B cell (primary cell): ENCODE measurements around the gene ME1. TPM values are rescaled to one million over a fixed set of nuclear protein-coding genes. Genes with fewer than 3 reads are reported as not detected.
A peak's percentile ranks its signal among the peaks of the same experiment; 100 is the strongest.

ENCODE experiments used
- ATAC-seq: fragments of 200-7000 bp; cut with Tn5 transposase; one replicate; pipeline ENCODE4 v1.10.0; 2021; ENCODE audit warnings: low read depth, mild to moderate bottlenecking, moderate number of reproducible peaks, moderate library complexity
- CTCF ChIA-PET: fragments of 350-600 bp; sonication (Branson Sonifier 250); formaldehyde crosslinking; loops from one replicate; lab custom pipeline; 2021; ENCODE audit warnings: antibody characterized with exemption, inconsistent platforms; lab: Charles Lee
- POLR2A ChIA-PET: fragments of 350-600 bp; sonication (Branson Sonifier 250); formaldehyde crosslinking; loops from one replicate; lab custom pipeline; 2021; ENCODE audit warnings: antibody characterized with exemption; lab: Charles Lee
- DNase-seq: peaks from one replicate; pipeline ENCODE4 v3.0.0; 2013
- H2AFZ ChIP-seq: 2 replicates; pipeline ENCODE4 v1.6.1; 2012; ENCODE audit warnings: mild to moderate bottlenecking, low read depth, low read length; ENCODE audit not compliant: insufficient read depth, poor library complexity, severe bottlenecking
- H3K27ac ChIP-seq, 2 donors: 1 replicate in 1 of 2; 2 replicates in 1 of 2; pipeline ENCODE4 v1.5.1; 2012 to 2013; ENCODE audit warnings: low read length in 2 of 2, mild to moderate bottlenecking in 2 of 2, moderate library complexity in 1 of 2
- H3K27me3 ChIP-seq, 4 experiments: fragments of 200-600 bp in 1 of 4; sonication (generic) in 1 of 4; replicated peaks in 1 of 4; 1 replicate in 2 of 4; 2 replicates in 2 of 4; pipeline versions ENCODE4 v1.6.1 to v1.7.0; 2013 to 2016; ENCODE audit warnings: low read length in 3 of 4, mild to moderate bottlenecking in 2 of 4, mixed read lengths in 1 of 4, moderate library complexity in 1 of 4; ENCODE audit not compliant: insufficient read depth in 4 of 4, control insufficient read depth in 3 of 4; ENCODE audit errors: control extremely low read depth in 1 of 4
- H3K36me3 ChIP-seq, 2 experiments: replicated peaks in 1 of 2; 1 replicate in 1 of 2; 2 replicates in 1 of 2; pipeline versions ENCODE4 v1.6.1 to v1.7.1; 2013; ENCODE audit warnings: low read length in 1 of 2; ENCODE audit not compliant: insufficient read depth in 2 of 2, control insufficient read depth in 1 of 2; ENCODE audit errors: control extremely low read depth in 1 of 2, extremely low read depth in 1 of 2
- H3K4me1 ChIP-seq, 2 donors: fragments of 200-600 bp in 1 of 2; sonication (generic) in 1 of 2; 1 replicate in 1 of 2; 2 replicates in 1 of 2; pipeline versions ENCODE4 v1.5.1 to v1.6.1; 2013 to 2017; ENCODE audit warnings: low read length in 2 of 2; ENCODE audit not compliant: control insufficient read depth in 2 of 2, insufficient read depth in 2 of 2
- H3K4me2 ChIP-seq: replicated peaks from 2 replicates; pipeline ENCODE3; 2012; ENCODE audit warnings: mild to moderate bottlenecking, low read depth, low read length; ENCODE audit not compliant: poor library complexity, severe bottlenecking
- H3K4me3 ChIP-seq, 5 experiments: fragments of 200-600 bp in 1 of 5; sonication (generic) in 1 of 5; 1 replicate in 3 of 5; 2 replicates in 2 of 5; pipeline versions ENCODE4 v1.5.1 to v1.7.0; 2011 to 2016; ENCODE audit warnings: low read length in 4 of 5, mild to moderate bottlenecking in 4 of 5, low read depth in 2 of 5, control low read depth in 1 of 5, moderate library complexity in 1 of 5; ENCODE audit not compliant: insufficient read depth in 1 of 5; ENCODE audit errors: control extremely low read depth in 1 of 5, extremely low read depth in 1 of 5
- H3K79me2 ChIP-seq: fragments of 200-600 bp; sonication (generic); one replicate; pipeline ENCODE4 v1.6.0; 2016; ENCODE audit warnings: low read length; ENCODE audit not compliant: control insufficient read depth, insufficient read depth
- H3K9ac ChIP-seq: fragments of 200-600 bp; sonication (generic); 2 replicates; pipeline ENCODE4 v1.6.1; 2017; ENCODE audit warnings: mild to moderate bottlenecking, low read length, moderate library complexity
- H3K9me3 ChIP-seq, 3 donors: one replicate each; pipeline versions ENCODE4 v1.6.1 to v1.7.1; 2013; ENCODE audit warnings: low read length in 2 of 3; ENCODE audit not compliant: control insufficient read depth in 2 of 3, insufficient read depth in 1 of 3; ENCODE audit errors: control extremely low read depth in 1 of 3
- H4K20me1 ChIP-seq: 2 replicates; pipeline ENCODE4 v1.6.0; 2012; ENCODE audit warnings: mild to moderate bottlenecking, low read length; ENCODE audit not compliant: insufficient read depth, control insufficient read depth, poor library complexity, severe bottlenecking
- H3K27ac Mint-ChIP-seq: one replicate; pipeline ENCODE4 v1.8.0; 2021; ENCODE audit warnings: mixed read lengths
- H3K27me3 Mint-ChIP-seq: one replicate; pipeline ENCODE4 v1.8.0; 2021; ENCODE audit warnings: mixed read lengths
- H3K4me1 Mint-ChIP-seq: one replicate; pipeline ENCODE4 v1.8.0; 2021; ENCODE audit warnings: mixed read lengths
- H3K4me3 Mint-ChIP-seq: one replicate; pipeline ENCODE4 v1.8.0; 2021; ENCODE audit warnings: mixed read lengths
- H3K9me3 Mint-ChIP-seq: one replicate; pipeline ENCODE4 v1.8.0; 2022; ENCODE audit warnings: mixed read lengths; ENCODE audit not compliant: insufficient read depth
- CTCF ChIP-seq: fragments of 200-600 bp; IDR thresholded peaks from one replicate; pipeline ENCODE4 v1.8.0; 2022; ENCODE audit warnings: antibody characterized with exemption, mild to moderate bottlenecking
- EZH2 ChIP-seq: IDR thresholded peaks from 2 replicates; pipeline ENCODE4 v1.6.1; 2012; ENCODE audit warnings: borderline replicate concordance, low read depth, mild to moderate bottlenecking, moderate library complexity, low read length; ENCODE audit not compliant: insufficient read depth, poor library complexity, severe bottlenecking
- WGBS: methylation state at CpG from one replicate; pipeline ENCODE4 v1.1.5; 2013; ENCODE audit warnings: missing lambda C conversion rate; ENCODE audit not compliant: insufficient coverage; 5-methylcytosine and 5-hydroxymethylcytosine counted together
- intact Hi-C: fragments of 100-400 bp; cut with micrococcal nuclease; formaldehyde crosslinking; loops from one replicate; pipeline ENCODE4 v1.10.0; 2022
- polyA plus RNA-seq: library from polyadenylated mRNA; depleted of rRNA; stranded (reverse); fragments of >200 nt; gene quantifications from 2 replicates; pipeline ENCODE4 v1.2.3, GENCODE V29; 2012
- total RNA-seq, 2 donors: library from RNA; stranded (reverse); fragments of 120-200 nt in 1 of 2; gene quantifications; 1 replicate in 1 of 2; 2 replicates in 1 of 2; pipeline versions ENCODE4 v1.2.3 to v1.2.4, GENCODE V29; 2013 to 2022

ME1 gene
- total and polyA plus RNA-seq, 2 donors (not counting 1 experiment from before 2014, with no cell fraction given) = not detected

- Mint-ChIP-seq H3K27me3 (peaks cover 8% of the 10 kb centered on the region), H3K9me3 (no peaks in the 10 kb centered on the region), H3K4me3 (no peak overlapping the region), H3K27ac (no peak overlapping the region), H3K4me1 (no peaks in the 10 kb centered on the region)
- intact Hi-C loops = no loop called here
- DNase-seq = no peak
- CTCF ChIA-PET = no interaction called here
- H3K79me2 ChIP-seq = no peaks in the 10 kb centered on the region
- no peaks in the 10 kb centered on the region for H3K4me1 ChIP-seq
- no peak for ATAC-seq
- TF ChIP-seq EZH2 = no peak
- no peak for TF ChIP-seq CTCF
- H3K4me3 ChIP-seq = no peak overlapping the region
- H3K4me2 ChIP-seq = no peak overlapping the region
- no peaks in the 10 kb centered on the region for H3K36me3 ChIP-seq
- no peak overlapping the region for H3K9ac ChIP-seq
- no peaks in the 10 kb centered on the region for H4K20me1 ChIP-seq
- no peak overlapping the region for H3K27ac ChIP-seq
- no CpG with 5 or more reads among the region's 1 CpG for WGBS
- H3K27me3 ChIP-seq = peaks cover 0 to under 1% (median 0%) of the 10 kb centered on the region in 4 experiments
- no peaks in the 10 kb centered on the region for H3K9me3 ChIP-seq
- POLR2A ChIA-PET = no interaction called here
- H2AFZ ChIP-seq = no peak overlapping the region
Measured at GRCh38 chr6:83226517-83226916, 204.3 kb downstream of the ME1 start.

- Histone ChIP-seq H3K9ac (no peak overlapping the region), H3K9me3 (no peaks in the 10 kb centered on the region), H3K4me3 (no peak overlapping the region), H3K4me2 (no peak overlapping the region), H3K27ac (no peak overlapping the region), H3K79me2 (no peaks in the 10 kb centered on the region), H2AFZ (no peak overlapping the region), H3K36me3 (no peaks in the 10 kb centered on the region), H4K20me1 (no peaks in the 10 kb centered on the region), H3K27me3 (peaks cover 0 to 3% (median 0%) of the 10 kb centered on the region in 4 experiments), H3K4me1 (no peaks in the 10 kb centered on the region)
- DNase-seq (peak; percentile 40), ATAC-seq (no peak)
- WGBS = 100% methylated on average over 1 of the region's 3 CpGs
- no peak overlapping the region for H3K4me3 Mint-ChIP-seq
- peaks cover 11% of the 10 kb centered on the region for H3K27me3 Mint-ChIP-seq
- no peak overlapping the region for H3K27ac Mint-ChIP-seq
- CTCF ChIA-PET = interaction anchor here (0.8 to 2.9 kb wide), 13 partner anchors 10 to 1006 kb away, joined by 3 to 16 read pairs (median 8); partner anchors contain the start of genes CEP162, DOP1A, PRSS35 and UBE3D
- POLR2A ChIA-PET = no interaction called here
- H3K9me3 Mint-ChIP-seq = no peaks in the 10 kb centered on the region
- intact Hi-C loops = loop anchor here (2.0 kb wide), 2 partner anchors 293 to 997 kb away; no protein-coding TSS in a partner anchor
- H3K4me1 Mint-ChIP-seq = no peaks in the 10 kb centered on the region
- TF ChIP-seq CTCF (peak; percentile 68), EZH2 (no peak)
Measured at GRCh38 chr6:83221889-83222479, 208.9 kb downstream of the ME1 start.
